ENCODE data around the gene MT4. TPM values are rescaled to one million over a fixed set of nuclear protein-coding genes. Genes with fewer than 3 reads are reported as not detected.
"Not testable (repeated sequence)": the region's sequence is repeated elsewhere in the genome, so short reads cannot be mapped to it uniquely, and the experiment has no call there.

Gene MT4
- total RNA-seq, 1 experiment from 2014 or later: not detected

DNA sequence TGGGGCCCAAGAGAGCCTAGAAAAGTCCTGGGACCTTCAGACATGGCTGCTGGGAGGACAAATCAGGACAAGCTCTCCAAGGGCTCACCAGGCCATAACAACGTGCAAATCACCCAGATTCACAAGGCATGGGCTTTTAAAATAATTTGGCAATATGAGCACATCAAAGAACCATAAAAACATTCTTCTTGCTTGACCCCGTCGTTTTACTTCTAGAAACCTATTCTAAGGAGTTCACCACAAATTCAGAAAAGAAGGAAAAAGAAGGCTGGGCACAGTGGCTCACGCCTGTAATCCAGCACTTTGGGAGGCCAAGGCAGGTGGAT lies 12.4 kb downstream of the MT4 start:
- no peak overlapping the region for H3K27ac Mint-ChIP-seq (ENCODE audit: unreplicated experiment)
- H3K4me3 Mint-ChIP-seq (ENCODE audit: unreplicated experiment): no peak overlapping the region
- TF ChIP-seq, protein P1, sequence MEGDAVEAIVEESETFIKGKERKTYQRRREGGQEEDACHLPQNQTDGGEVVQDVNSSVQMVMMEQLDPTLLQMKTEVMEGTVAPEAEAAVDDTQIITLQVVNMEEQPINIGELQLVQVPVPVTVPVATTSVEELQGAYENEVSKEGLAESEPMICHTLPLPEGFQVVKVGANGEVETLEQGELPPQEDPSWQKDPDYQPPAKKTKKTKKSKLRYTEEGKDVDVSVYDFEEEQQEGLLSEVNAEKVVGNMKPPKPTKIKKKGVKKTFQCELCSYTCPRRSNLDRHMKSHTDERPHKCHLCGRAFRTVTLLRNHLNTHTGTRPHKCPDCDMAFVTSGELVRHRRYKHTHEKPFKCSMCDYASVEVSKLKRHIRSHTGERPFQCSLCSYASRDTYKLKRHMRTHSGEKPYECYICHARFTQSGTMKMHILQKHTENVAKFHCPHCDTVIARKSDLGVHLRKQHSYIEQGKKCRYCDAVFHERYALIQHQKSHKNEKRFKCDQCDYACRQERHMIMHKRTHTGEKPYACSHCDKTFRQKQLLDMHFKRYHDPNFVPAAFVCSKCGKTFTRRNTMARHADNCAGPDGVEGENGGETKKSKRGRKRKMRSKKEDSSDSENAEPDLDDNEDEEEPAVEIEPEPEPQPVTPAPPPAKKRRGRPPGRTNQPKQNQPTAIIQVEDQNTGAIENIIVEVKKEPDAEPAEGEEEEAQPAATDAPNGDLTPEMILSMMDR (IDR thresholded peaks at IDR 0.05; ENCODE audit: insufficient read depth in 1 of 2, low read depth in 1 of 2, low read length in 1 of 2, severe bottlenecking in 1 of 2, unreplicated experiment in 1 of 2): no peak
- peaks cover 8% of the 10 kb centered on the region for H3K27me3 Mint-ChIP-seq (ENCODE audit: insufficient read depth, unreplicated experiment)
- no peaks in the 10 kb centered on the region for H3K27me3 ChIP-seq (replicated peaks; ENCODE audit: control insufficient read depth, insufficient read depth, low read length)
- intact Hi-C loops (cut with micrococcal nuclease; ENCODE audit: unreplicated experiment): loop anchor here (1.0 to 2.0 kb wide), 3 partner anchors 23 to 212 kb away; no protein-coding TSS in a partner anchor
- CTCF ChIA-PET: interaction anchor here (0.8 to 1.4 kb wide), 2 partner anchors 124 to 125 kb away, joined by 3 to 10 read pairs; no protein-coding TSS in a partner anchor
- no peak overlapping the region for H3K4me3 ChIP-seq (ENCODE audit: low read depth, low read length)
- H3K9me3 Mint-ChIP-seq (ENCODE audit: unreplicated experiment): peaks cover 25% of the 10 kb centered on the region
- POLR2A ChIA-PET: no interaction called here
- no peaks in the 10 kb centered on the region for H3K36me3 ChIP-seq (ENCODE audit: control insufficient read depth, insufficient read depth, low read length)
- no peak for DNase-seq
- no peaks in the 10 kb centered on the region for H3K4me1 Mint-ChIP-seq (ENCODE audit: low read depth, unreplicated experiment)
- BruUV-seq (replicated peaks): no TSS peak
- H3K9me3 ChIP-seq: peaks cover 9% of the 10 kb centered on the region; the same call in 1 of the 2 replicates
- H3K4me1 ChIP-seq: no peaks in the 10 kb centered on the region
- H3K36me3 Mint-ChIP-seq (ENCODE audit: insufficient read depth, unreplicated experiment): no peaks in the 10 kb centered on the region

DNA sequence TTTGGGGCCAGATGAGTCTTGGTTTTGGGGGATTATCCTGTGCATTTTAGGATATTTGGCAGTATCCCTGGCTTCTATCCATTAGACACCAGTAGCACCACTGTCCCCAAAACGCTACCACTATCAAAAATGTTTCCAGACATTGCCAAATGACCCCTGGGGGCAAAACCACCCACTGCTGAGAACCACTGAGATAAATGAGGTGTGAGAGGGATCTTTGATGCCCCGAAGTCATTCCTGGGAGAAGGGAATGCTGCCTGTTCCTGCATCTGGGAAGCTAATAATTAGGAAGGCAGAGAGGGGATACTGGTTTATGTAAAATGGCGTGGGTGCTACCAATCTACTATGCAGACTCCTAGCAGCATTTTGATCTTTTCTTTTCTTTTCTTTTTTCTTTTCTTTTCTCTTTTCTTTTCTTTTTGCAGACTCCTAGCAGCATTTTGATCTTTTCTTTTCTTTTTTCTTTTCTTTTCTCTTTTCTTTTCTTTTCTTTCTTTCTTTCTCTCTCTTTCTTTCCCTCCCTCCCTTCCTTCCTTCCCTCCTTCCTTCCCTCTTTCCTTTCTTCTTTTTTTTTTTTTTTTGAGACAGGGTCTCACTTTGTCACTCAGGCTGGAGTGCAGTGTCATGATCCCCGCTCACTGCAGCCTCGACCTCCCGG lies 15.6 kb downstream of the MT4 start:
- peaks cover under 1% of the 10 kb centered on the region for H3K9me3 Mint-ChIP-seq (ENCODE audit: unreplicated experiment)
- H3K27ac Mint-ChIP-seq (ENCODE audit: unreplicated experiment): no peak overlapping the region
- ChIA-PET CTCF (no interaction called here), POLR2A (no interaction called here)
- no peaks in the 10 kb centered on the region for H3K4me1 ChIP-seq
- H3K27me3 ChIP-seq (replicated peaks; ENCODE audit: control insufficient read depth, insufficient read depth, low read length): no peaks in the 10 kb centered on the region
- no peaks in the 10 kb centered on the region for H3K4me1 Mint-ChIP-seq (ENCODE audit: low read depth, unreplicated experiment)
- no peaks in the 10 kb centered on the region for H3K36me3 Mint-ChIP-seq (ENCODE audit: insufficient read depth, unreplicated experiment)
- H3K4me3 Mint-ChIP-seq (ENCODE audit: unreplicated experiment): no peak overlapping the region
- H3K36me3 ChIP-seq (ENCODE audit: control insufficient read depth, insufficient read depth, low read length): no peaks in the 10 kb centered on the region
- peaks cover 9% of the 10 kb centered on the region for H3K27me3 Mint-ChIP-seq (ENCODE audit: insufficient read depth, unreplicated experiment)
- intact Hi-C loops (cut with micrococcal nuclease; ENCODE audit: unreplicated experiment): no loop called here
- H3K4me3 ChIP-seq (ENCODE audit: low read depth, low read length): no peak overlapping the region
- no TSS peak for BruUV-seq (replicated peaks)
- TF ChIP-seq, protein P1 (IDR thresholded peaks at IDR 0.05; ENCODE audit: insufficient read depth in 1 of 2, low read depth in 1 of 2, low read length in 1 of 2, severe bottlenecking in 1 of 2, unreplicated experiment in 1 of 2): no peak
- no peaks in the 10 kb centered on the region for H3K9me3 ChIP-seq
- no peak for DNase-seq

DNA sequence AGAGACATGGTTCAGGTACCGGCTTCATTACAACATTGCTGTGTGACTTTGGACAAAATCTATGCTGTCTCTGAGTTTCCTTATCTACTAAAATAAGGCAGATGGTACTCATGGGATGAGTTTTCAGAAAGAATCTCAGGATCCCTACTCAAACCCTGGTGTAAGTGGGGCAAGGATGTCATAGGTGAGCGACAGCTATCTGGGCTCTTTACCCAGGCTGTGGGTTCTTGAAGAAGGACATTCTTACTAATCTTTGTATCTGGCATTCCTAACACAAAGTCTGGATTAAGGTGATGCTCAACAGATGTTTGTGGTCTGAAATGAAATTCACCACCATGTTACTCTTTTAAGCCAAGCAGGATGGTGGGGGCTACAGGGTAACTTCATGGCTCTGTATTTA lies 18.0 kb downstream of the MT4 start:
- H3K9me3 ChIP-seq; POLR2A ChIA-PET; H3K27ac Mint-ChIP-seq (ENCODE audit: unreplicated experiment); H3K4me3 Mint-ChIP-seq (ENCODE audit: unreplicated experiment); BruUV-seq (replicated peaks); H3K36me3 Mint-ChIP-seq (ENCODE audit: insufficient read depth, unreplicated experiment); H3K27me3 ChIP-seq (replicated peaks; ENCODE audit: control insufficient read depth, insufficient read depth, low read length); H3K4me1 ChIP-seq; H3K9me3 Mint-ChIP-seq (ENCODE audit: unreplicated experiment); H3K4me1 Mint-ChIP-seq (ENCODE audit: low read depth, unreplicated experiment); DNase-seq; H3K4me3 ChIP-seq (ENCODE audit: low read depth, low read length); intact Hi-C loops (cut with micrococcal nuclease; ENCODE audit: unreplicated experiment); H3K36me3 ChIP-seq (ENCODE audit: control insufficient read depth, insufficient read depth, low read length): not testable (repeated sequence)
- peaks cover 12% of the 10 kb centered on the region for H3K27me3 Mint-ChIP-seq (ENCODE audit: insufficient read depth, unreplicated experiment)
- CTCF ChIA-PET: interaction anchor here (1.5 kb wide), 1 partner anchor 18 kb away, joined by 3 read pairs; no protein-coding TSS in a partner anchor

Measured in Caco-2 (cell line).